HEK293 (cell line): ENCODE results near the gene TMEM131L.
"Not testable (repeated sequence)": the region's sequence is repeated elsewhere in the genome, so short reads cannot be mapped to it uniquely, and the experiment has no call there.

ENCODE experiments used
- CTCF ChIA-PET: fragments of 350-600 bp; formaldehyde crosslinking; extraction: SDS; loops from one replicate; lab custom pipeline; 2021; ENCODE audit warnings: antibody characterized with exemption; lab: Yijun Ruan, JAX
- POLR2A ChIA-PET: fragments of 300-600 bp; formaldehyde crosslinking; extraction: SDS; loops from one replicate; lab custom pipeline; 2020; ENCODE audit warnings: antibody characterized with exemption, inconsistent platforms; lab: Yijun Ruan, JAX
- H3K27ac ChIP-seq: fragments of 200-500 bp; sonication (Bioruptor generic); 2 replicates; pipeline ENCODE4 v1.5.1; 2014; ENCODE audit warnings: low read depth, low read length, control low read depth, inconsistent platforms; ENCODE audit errors: extremely low read depth
- H3K36me3 ChIP-seq, 2 experiments: fragments of 200-500 bp in 1 of 2; sonication (Bioruptor generic) in 1 of 2; 1 replicate in 1 of 2; 2 replicates in 1 of 2; pipeline ENCODE4 v1.5.1; 2014 to 2017; ENCODE audit warnings: inconsistent platforms in 2 of 2, low read length in 2 of 2; ENCODE audit not compliant: control insufficient read depth in 2 of 2, insufficient read depth in 1 of 2
- H3K4me1 ChIP-seq: fragments of 200-500 bp; sonication (Bioruptor generic); 2 replicates; pipeline ENCODE4 v1.5.1; 2014; ENCODE audit warnings: mild to moderate bottlenecking, low read length, inconsistent platforms; ENCODE audit not compliant: control insufficient read depth, insufficient read depth
- H3K4me3 ChIP-seq: 2 replicates; pipeline ENCODE4 v1.5.1; 2011; ENCODE audit warnings: low read depth, mild to moderate bottlenecking, control low read depth, low read length, moderate library complexity
- H3K9me3 ChIP-seq: fragments of 200-500 bp; sonication (Bioruptor generic); 2 replicates; pipeline ENCODE4 v1.5.1; 2014; ENCODE audit warnings: low read depth, low read length, inconsistent platforms; ENCODE audit not compliant: control insufficient read depth, insufficient read depth
- KLF16 ChIP-seq: fragments of 450-650 bp; formaldehyde crosslinking; IDR thresholded peaks from 2 replicates; pipeline ENCODE4 v1.5.1; 2017; ENCODE audit warnings: missing biosample characterization, missing genetic modification characterization
- KLF9 ChIP-seq: fragments of 450-650 bp; formaldehyde crosslinking; IDR thresholded peaks from 2 replicates; pipeline ENCODE4 v1.5.1; 2016; ENCODE audit warnings: missing biosample characterization, missing genetic modification characterization, low read depth
- OSR2 ChIP-seq: fragments of 450-650 bp; formaldehyde crosslinking; IDR thresholded peaks from 2 replicates; pipeline ENCODE4 v1.5.1; 2016; ENCODE audit warnings: missing biosample characterization, missing genetic modification characterization
- ZBTB1 ChIP-seq: fragments of 450-650 bp; formaldehyde crosslinking; IDR thresholded peaks from 2 replicates; pipeline ENCODE4 v1.5.1; 2016; ENCODE audit warnings: missing biosample characterization, missing genetic modification characterization
- ZBTB7A ChIP-seq: fragments of 450-650 bp; formaldehyde crosslinking; IDR thresholded peaks from 2 replicates; pipeline ENCODE4 v1.5.1; 2016; ENCODE audit warnings: low read depth, missing biosample characterization, missing genetic modification characterization
- ZNF114 ChIP-seq: fragments of 450-650 bp; formaldehyde crosslinking; IDR thresholded peaks from 2 replicates; pipeline ENCODE4 v1.5.0; 2017; ENCODE audit warnings: missing biosample characterization, missing genetic modification characterization
- ZNF121 ChIP-seq: fragments of 450-650 bp; formaldehyde crosslinking; IDR thresholded peaks from 2 replicates; pipeline ENCODE4 v1.5.1; 2016; ENCODE audit warnings: missing biosample characterization, missing genetic modification characterization
- ZNF19 ChIP-seq: fragments of 450-650 bp; formaldehyde crosslinking; IDR thresholded peaks from 2 replicates; pipeline ENCODE4; 2016; ENCODE audit warnings: missing biosample characterization, missing genetic modification characterization, low read depth
- ZNF202 ChIP-seq: fragments of 450-650 bp; formaldehyde crosslinking; IDR thresholded peaks from 2 replicates; pipeline ENCODE4 v1.5.1; 2016; ENCODE audit warnings: missing biosample characterization, missing genetic modification characterization, borderline replicate concordance
- ZNF274 ChIP-seq, 2 experiments: fragments of 200-500 bp in 1 of 2; fragments of 450-650 bp in 1 of 2; sonication (Bioruptor generic) in 1 of 2; formaldehyde crosslinking in 1 of 2; IDR thresholded peaks; 2 replicates each; pipeline versions ENCODE4 v1.5.1 to v1.6.1; 2014 to 2016; ENCODE audit warnings: borderline replicate concordance in 1 of 2, inconsistent platforms in 1 of 2, low read length in 1 of 2, missing biosample characterization in 1 of 2, missing genetic modification characterization in 1 of 2
- ZNF354C ChIP-seq: fragments of 450-650 bp; formaldehyde crosslinking; IDR thresholded peaks from 2 replicates; pipeline ENCODE4 v1.5.1; 2016; ENCODE audit warnings: missing biosample characterization, missing genetic modification characterization, low read depth, borderline replicate concordance
- ZNF423 ChIP-seq: fragments of 450-650 bp; formaldehyde crosslinking; IDR thresholded peaks from 2 replicates; pipeline ENCODE4 v1.5.1; 2016; ENCODE audit warnings: missing biosample characterization, missing genetic modification characterization
- ZNF48 ChIP-seq: fragments of 450-650 bp; formaldehyde crosslinking; IDR thresholded peaks from 2 replicates; pipeline ENCODE4 v1.5.1; 2016; ENCODE audit warnings: missing biosample characterization, missing genetic modification characterization
- ZNF530 ChIP-seq: fragments of 450-650 bp; formaldehyde crosslinking; IDR thresholded peaks from 2 replicates; pipeline ENCODE4 v1.5.1; 2016; ENCODE audit warnings: low read depth, missing biosample characterization, missing genetic modification characterization
- ZNF571 ChIP-seq: fragments of 450-650 bp; formaldehyde crosslinking; IDR thresholded peaks from 2 replicates; pipeline ENCODE4 v1.5.0; 2017; ENCODE audit warnings: missing biosample characterization, missing genetic modification characterization
- ZNF623 ChIP-seq: fragments of 450-650 bp; formaldehyde crosslinking; IDR thresholded peaks from 2 replicates; pipeline ENCODE4 v1.5.1; 2016; ENCODE audit warnings: missing biosample characterization, missing genetic modification characterization
- TF ChIP-seq, protein P1 (sequence below): fragments of 450-650 bp; formaldehyde crosslinking; IDR thresholded peaks from 2 replicates; pipeline ENCODE4 v1.5.1; 2016; ENCODE audit warnings: missing biosample characterization, missing genetic modification characterization
- TF ChIP-seq, protein P2 (sequence below): fragments of 450-650 bp; formaldehyde crosslinking; IDR thresholded peaks from 2 replicates; pipeline ENCODE4; 2016; ENCODE audit warnings: missing biosample characterization, missing genetic modification characterization
- TF ChIP-seq, protein P3 (sequence below): fragments of 450-650 bp; formaldehyde crosslinking; IDR thresholded peaks from 2 replicates; pipeline ENCODE4 v1.5.1; 2017; ENCODE audit warnings: missing biosample characterization, missing genetic modification characterization
- TF ChIP-seq, protein P4 (sequence below): fragments of 450-650 bp; IDR thresholded peaks from 2 replicates; pipeline ENCODE4 v1.5.1; 2018; ENCODE audit warnings: missing biosample characterization, missing genetic modification characterization
- TF ChIP-seq, protein P5 (sequence below): fragments of 450-650 bp; formaldehyde crosslinking; IDR thresholded peaks from 2 replicates; pipeline ENCODE4 v1.5.1; 2016; ENCODE audit warnings: missing biosample characterization, missing genetic modification characterization

Gene TMEM131L

DNA sequence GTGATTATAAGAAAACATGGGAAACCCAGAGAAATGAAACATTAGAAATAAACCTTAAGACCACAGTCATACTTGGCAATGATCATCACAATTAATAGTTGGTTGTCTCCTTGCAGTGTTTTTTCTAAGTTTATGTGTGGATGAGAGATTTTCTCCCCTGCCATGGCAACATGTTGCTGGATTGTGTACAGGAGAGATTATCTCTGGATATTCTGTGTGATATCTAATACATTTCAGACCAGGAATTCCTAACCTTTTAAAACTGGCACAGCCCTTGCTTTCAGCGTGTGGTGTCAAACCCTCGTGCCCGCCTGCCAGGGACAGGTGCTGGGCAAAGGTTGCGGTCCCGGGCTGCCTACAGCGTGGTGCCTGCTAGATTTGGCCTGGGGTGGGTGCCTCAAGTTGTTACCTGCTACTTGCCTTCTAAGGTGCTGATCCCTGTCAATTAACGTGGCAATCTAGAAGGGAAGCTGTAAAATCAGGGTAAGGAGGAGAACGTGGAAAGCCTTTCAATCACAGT lies 100.5 kb downstream of the TMEM131L start:
- CTCF ChIA-PET, result interaction anchor here (0.8 kb wide), 1 partner anchor 10 kb away, joined by 6 read pairs; no protein-coding TSS in a partner anchor
- POLR2A ChIA-PET, result no interaction called here
- Histone ChIP-seq H3K4me1 (peaks cover 9% of the 10 kb centered on the region; the same call in 1 of the 2 replicates), H3K36me3 (peaks cover 0 to 3% of the 10 kb centered on the region in 2 experiments; a peak in 1 of 3 replicates), H3K27ac (no peak overlapping the region), H3K9me3 (no peaks in the 10 kb centered on the region), H3K4me3 (no peak overlapping the region)
- TF ChIP-seq, protein P1, sequence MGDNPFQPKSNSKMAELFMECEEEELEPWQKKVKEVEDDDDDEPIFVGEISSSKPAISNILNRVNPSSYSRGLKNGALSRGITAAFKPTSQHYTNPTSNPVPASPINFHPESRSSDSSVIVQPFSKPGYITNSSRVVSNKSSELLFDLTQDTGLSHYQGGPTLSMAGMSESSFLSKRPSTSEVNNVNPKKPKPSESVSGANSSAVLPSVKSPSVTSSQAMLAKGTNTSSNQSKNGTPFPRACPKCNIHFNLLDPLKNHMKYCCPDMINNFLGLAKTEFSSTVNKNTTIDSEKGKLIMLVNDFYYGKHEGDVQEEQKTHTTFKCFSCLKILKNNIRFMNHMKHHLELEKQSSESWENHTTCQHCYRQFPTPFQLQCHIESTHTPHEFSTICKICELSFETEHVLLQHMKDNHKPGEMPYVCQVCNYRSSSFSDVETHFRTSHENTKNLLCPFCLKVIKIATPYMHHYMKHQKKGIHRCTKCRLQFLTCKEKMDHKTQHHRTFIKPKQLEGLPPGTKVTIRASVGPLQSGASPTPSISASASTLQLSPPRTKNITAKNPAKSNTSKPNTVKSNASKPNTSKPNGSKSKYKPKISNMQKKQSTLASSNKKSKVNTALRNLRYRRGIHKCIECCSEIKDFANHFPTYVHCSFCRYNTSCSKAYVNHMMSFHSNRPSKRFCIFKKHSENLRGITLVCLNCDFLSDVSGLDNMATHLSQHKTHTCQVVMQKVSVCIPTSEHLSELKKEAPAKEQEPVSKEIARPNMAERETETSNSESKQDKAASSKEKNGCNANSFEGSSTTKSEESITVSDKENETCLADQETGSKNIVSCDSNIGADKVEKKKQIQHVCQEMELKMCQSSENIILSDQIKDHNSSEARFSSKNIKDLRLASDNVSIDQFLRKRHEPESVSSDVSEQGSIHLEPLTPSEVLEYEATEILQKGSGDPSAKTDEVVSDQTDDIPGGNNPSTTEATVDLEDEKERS (tag by site-specific recombination), result no peak
- no peak for TF ChIP-seq ZBTB1 (tag by site-specific recombination)
- no peak for TF ChIP-seq ZNF530
- no peak for TF ChIP-seq ZNF19 (tag by site-specific recombination)
- no peak for TF ChIP-seq KLF16
- no peak for TF ChIP-seq ZNF48 (tag by site-specific recombination)
- no peak for TF ChIP-seq ZNF121 (tag by site-specific recombination)
- no peak for TF ChIP-seq ZNF571 (tag by site-specific recombination)
- TF ChIP-seq ZNF202 (tag by site-specific recombination), result no peak

DNA sequence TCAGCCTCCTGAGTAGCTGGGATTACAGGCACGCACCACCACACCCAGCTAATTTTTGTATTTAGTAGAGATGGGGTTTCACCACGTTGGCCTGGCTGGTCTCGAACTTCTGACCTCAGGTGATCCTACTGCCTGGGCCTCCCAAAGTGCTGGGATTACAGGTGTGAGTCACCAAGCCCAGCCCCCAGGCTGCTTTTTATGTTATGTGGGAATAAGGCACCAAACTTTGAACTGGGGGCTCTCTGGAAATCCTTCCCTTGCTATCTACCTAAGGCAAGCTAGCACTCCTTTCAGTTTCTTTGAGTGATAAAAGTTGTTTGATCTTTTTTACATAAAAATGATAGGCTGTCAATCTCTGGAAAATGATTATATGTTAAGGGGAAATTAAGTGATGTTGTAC lies 101.5 kb downstream of the TMEM131L start:
- H3K4me3 ChIP-seq, H3K27ac ChIP-seq, POLR2A ChIA-PET, H3K36me3 ChIP-seq, H3K9me3 ChIP-seq, H3K4me1 ChIP-seq, CTCF ChIA-PET: not testable (repeated sequence)

DNA sequence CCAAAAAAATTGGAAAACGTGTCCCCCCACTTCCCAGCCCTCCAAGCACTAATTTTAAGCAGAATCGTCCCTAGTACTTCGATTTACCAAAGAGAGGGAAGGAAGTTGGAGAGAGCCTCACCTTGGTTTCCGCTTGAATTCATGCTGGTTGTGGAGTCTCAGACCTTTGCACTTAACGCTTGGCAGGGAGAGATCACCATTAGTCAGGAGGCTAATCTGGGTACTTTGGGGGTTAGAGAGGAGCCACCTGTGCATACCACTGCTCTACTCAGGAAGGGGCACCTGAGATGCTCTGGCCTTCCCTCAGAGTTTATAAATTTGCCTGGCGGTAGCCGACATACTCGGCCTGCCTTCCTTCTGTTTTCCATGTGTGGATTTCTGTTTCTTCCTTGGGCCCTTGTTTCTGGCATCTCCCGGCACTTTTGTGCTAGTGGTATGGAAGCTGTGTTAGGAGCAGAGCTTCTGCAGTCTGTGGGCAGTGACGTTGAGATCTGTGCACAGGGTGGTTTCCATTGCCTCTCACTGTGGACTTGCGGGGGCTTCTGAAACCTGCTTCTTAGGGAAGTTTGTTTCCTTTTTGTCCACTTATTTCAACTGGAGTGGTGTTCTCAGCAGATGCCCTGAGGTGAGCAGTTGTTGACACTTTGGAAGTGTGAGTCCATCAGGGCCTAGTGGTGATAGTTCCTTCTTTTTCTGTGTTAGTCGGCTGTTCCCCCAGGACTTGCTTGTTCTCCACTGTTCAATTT lies 104.2 kb downstream of the TMEM131L start:
- H3K27ac ChIP-seq, result no peak overlapping the region
- no peaks in the 10 kb centered on the region for H3K9me3 ChIP-seq
- H3K36me3 ChIP-seq, result no peaks in the 10 kb centered on the region
- no peak overlapping the region for H3K4me3 ChIP-seq
- H3K4me1 ChIP-seq, result no peaks in the 10 kb centered on the region
- ChIA-PET CTCF (no interaction called here), POLR2A (no interaction called here)
- TF ChIP-seq, protein P2, sequence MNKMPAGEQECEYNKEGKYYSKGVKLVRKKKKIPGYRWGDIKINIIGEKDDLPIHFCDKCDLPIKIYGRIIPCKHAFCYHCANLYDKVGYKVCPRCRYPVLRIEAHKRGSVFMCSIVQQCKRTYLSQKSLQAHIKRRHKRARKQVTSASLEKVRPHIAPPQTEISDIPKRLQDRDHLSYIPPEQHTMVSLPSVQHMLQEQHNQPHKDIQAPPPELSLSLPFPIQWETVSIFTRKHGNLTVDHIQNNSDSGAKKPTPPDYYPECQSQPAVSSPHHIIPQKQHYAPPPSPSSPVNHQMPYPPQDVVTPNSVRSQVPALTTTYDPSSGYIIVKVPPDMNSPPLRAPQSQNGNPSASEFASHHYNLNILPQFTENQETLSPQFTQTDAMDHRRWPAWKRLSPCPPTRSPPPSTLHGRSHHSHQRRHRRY (tag by site-specific recombination), result no peak
- TF ChIP-seq OSR2 (tag by site-specific recombination) (no peak), ZNF623 (tag by site-specific recombination) (no peak), ZNF423 (tag by site-specific recombination) (no peak), ZNF354C (tag by site-specific recombination) (no peak), KLF9 (tag by site-specific recombination) (no peak), ZBTB7A (tag by site-specific recombination) (no peak), ZNF114 (tag by site-specific recombination) (no peak), ZNF274 (IDR thresholded peaks at IDR 0.05; ENCODE audit: low read length) (no peak), ZNF274 (tag by site-specific recombination; IDR thresholded peaks at IDR 0.05; ENCODE audit: borderline replicate concordance) (no peak)
- TF ChIP-seq, protein P3, sequence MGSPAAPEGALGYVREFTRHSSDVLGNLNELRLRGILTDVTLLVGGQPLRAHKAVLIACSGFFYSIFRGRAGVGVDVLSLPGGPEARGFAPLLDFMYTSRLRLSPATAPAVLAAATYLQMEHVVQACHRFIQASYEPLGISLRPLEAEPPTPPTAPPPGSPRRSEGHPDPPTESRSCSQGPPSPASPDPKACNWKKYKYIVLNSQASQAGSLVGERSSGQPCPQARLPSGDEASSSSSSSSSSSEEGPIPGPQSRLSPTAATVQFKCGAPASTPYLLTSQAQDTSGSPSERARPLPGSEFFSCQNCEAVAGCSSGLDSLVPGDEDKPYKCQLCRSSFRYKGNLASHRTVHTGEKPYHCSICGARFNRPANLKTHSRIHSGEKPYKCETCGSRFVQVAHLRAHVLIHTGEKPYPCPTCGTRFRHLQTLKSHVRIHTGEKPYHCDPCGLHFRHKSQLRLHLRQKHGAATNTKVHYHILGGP (tag by site-specific recombination), result no peak
- TF ChIP-seq, protein P4, sequence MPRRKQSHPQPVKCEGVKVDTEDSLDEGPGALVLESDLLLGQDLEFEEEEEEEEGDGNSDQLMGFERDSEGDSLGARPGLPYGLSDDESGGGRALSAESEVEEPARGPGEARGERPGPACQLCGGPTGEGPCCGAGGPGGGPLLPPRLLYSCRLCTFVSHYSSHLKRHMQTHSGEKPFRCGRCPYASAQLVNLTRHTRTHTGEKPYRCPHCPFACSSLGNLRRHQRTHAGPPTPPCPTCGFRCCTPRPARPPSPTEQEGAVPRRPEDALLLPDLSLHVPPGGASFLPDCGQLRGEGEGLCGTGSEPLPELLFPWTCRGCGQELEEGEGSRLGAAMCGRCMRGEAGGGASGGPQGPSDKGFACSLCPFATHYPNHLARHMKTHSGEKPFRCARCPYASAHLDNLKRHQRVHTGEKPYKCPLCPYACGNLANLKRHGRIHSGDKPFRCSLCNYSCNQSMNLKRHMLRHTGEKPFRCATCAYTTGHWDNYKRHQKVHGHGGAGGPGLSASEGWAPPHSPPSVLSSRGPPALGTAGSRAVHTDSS, result no peak
- TF ChIP-seq, protein P5, sequence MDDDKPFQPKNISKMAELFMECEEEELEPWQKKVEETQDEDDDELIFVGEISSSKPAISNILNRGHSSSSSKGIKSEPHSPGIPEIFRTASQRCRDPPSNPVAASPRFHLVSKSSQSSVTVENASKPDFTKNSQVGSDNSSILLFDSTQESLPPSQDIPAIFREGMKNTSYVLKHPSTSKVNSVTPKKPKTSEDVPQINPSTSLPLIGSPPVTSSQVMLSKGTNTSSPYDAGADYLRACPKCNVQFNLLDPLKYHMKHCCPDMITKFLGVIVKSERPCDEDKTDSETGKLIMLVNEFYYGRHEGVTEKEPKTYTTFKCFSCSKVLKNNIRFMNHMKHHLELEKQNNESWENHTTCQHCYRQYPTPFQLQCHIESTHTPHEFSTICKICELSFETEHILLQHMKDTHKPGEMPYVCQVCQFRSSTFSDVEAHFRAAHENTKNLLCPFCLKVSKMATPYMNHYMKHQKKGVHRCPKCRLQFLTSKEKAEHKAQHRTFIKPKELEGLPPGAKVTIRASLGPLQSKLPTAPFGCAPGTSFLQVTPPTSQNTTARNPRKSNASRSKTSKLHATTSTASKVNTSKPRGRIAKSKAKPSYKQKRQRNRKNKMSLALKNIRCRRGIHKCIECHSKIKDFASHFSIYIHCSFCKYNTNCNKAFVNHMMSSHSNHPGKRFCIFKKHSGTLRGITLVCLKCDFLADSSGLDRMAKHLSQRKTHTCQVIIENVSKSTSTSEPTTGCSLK (tag by site-specific recombination), result no peak
